Common myeloid progenitor, CD34-positive (primary cell): ENCODE results near the gene SLC48A1.

Experiments
- CTCF ChIA-PET: fragments of 350-600 bp; sonication (Branson Sonifier 250); formaldehyde crosslinking; loops from one replicate; lab custom pipeline; 2021; ENCODE audit warnings: antibody characterized with exemption; lab: Charles Lee
- POLR2A ChIA-PET: fragments of 350-600 bp; sonication (Branson Sonifier 250); formaldehyde crosslinking; loops from one replicate; lab custom pipeline; 2021; ENCODE audit warnings: antibody characterized with exemption; lab: Charles Lee
- DNase-seq, 3 donors: peaks; one replicate each; pipeline versions ENCODE4 v3.0.0 to v3.0.0-alpha.2; 2013
- H3K27ac ChIP-seq, 2 experiments: 1 replicate in 1 of 2; 2 replicates in 1 of 2; pipeline ENCODE4 v1.7.0; 2013; ENCODE audit warnings: inconsistent platforms in 2 of 2, low read length in 2 of 2, mild to moderate bottlenecking in 2 of 2, low read depth in 1 of 2, moderate library complexity in 1 of 2; ENCODE audit not compliant: severe bottlenecking in 2 of 2, insufficient read depth in 1 of 2, poor library complexity in 1 of 2
- H3K27me3 ChIP-seq, 5 experiments: replicated peaks in 2 of 5; 1 replicate in 3 of 5; 2 replicates in 2 of 5; pipeline versions ENCODE4 v1.6.1 to v1.7.0; 2013; ENCODE audit warnings: low read length in 4 of 5, mild to moderate bottlenecking in 2 of 5, moderate library complexity in 2 of 5, inconsistent platforms in 1 of 5; ENCODE audit not compliant: insufficient read depth in 5 of 5, control insufficient read depth in 4 of 5
- H3K36me3 ChIP-seq, 4 experiments: 1 replicate in 2 of 4; 2 replicates in 2 of 4; pipeline versions ENCODE4 v1.6.1 to v1.7.0; 2013; ENCODE audit warnings: low read length in 3 of 4, control low read depth in 1 of 4, mild to moderate bottlenecking in 1 of 4; ENCODE audit not compliant: control insufficient read depth in 4 of 4, insufficient read depth in 4 of 4
- H3K4me1 ChIP-seq, 4 experiments: 1 replicate in 3 of 4; 2 replicates in 1 of 4; pipeline versions ENCODE4 v1.6.1 to v1.7.1; 2013; ENCODE audit warnings: low read length in 3 of 4, mild to moderate bottlenecking in 3 of 4, control low read depth in 1 of 4, inconsistent platforms in 1 of 4, moderate library complexity in 1 of 4; ENCODE audit not compliant: control insufficient read depth in 4 of 4, insufficient read depth in 4 of 4; ENCODE audit errors: control extremely low read depth in 1 of 4
- H3K4me3 ChIP-seq, 7 experiments: 1 replicate in 4 of 7; 2 replicates in 3 of 7; pipeline versions ENCODE4 v1.5.1 to v1.7.0; 2013; ENCODE audit warnings: mild to moderate bottlenecking in 7 of 7, low read length in 6 of 7, moderate library complexity in 6 of 7, inconsistent platforms in 2 of 7, low read depth in 2 of 7, control low read depth in 1 of 7; ENCODE audit not compliant: insufficient read depth in 4 of 7, control insufficient read depth in 1 of 7; ENCODE audit errors: extremely low read depth in 1 of 7
- H3K9me3 ChIP-seq, 5 experiments: 1 replicate in 4 of 5; 2 replicates in 1 of 5; pipeline versions ENCODE4 v1.6.1 to v1.7.1; 2013; ENCODE audit warnings: low read length in 4 of 5, mild to moderate bottlenecking in 2 of 5, inconsistent platforms in 1 of 5, low read depth in 1 of 5, moderate library complexity in 1 of 5; ENCODE audit not compliant: control insufficient read depth in 4 of 5, insufficient read depth in 2 of 5; ENCODE audit errors: control extremely low read depth in 1 of 5
- WGBS: methylation state at CpG from one replicate; pipeline ENCODE4 v1.1.5; 2013; ENCODE audit not compliant: insufficient coverage; 5-methylcytosine and 5-hydroxymethylcytosine counted together

SLC48A1 gene

DNA sequence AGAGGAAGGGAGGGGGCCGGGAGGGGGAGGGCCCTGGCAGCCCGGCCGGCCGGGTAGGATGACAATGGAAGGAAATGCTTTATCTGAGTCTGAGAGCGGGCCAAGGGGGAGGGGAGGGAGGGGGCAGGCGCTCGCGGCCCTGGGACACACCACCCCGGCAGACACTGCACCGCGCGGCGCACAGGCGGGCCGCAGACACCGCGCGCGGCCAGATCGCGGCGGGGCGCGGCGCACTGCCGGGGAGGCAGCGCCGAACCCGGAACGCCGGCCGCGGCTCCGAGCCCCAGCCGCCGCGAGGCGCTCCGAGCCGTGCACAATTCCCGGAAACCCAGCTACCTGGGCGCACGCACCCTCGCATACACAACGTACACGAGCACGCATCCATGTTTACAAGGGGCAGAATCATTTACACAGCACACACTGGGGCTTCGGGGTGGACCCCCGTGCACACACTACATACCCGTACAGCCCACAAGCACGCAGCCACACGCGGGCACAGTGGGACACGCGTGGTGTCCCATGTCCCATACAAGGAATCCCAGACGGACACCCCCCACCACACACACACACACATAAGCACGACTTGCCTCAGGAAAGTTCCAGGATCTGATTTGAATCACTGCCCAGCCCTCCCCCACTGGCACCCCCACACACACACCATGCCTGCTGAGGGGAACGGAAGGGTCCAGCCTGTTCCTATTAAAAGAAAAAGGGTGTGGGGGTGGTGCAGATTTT lies 47.0 kb downstream of the SLC48A1 start, which contains the start of gene HDAC7:
Gene HDAC7, minus strand, starts transcription at position 8 of the 735 bp plus-strand sequence. CDS start 118 bp downstream, outside the sequence.
- H3K9me3 ChIP-seq, result no peaks in the 10 kb centered on the region
- H3K4me3 ChIP-seq, result peak within 1 kb of the TSS; percentile 60 to 94 (median 79)
- H3K27ac ChIP-seq, result peak within 1 kb of the TSS; percentile 64 to 86
- ChIA-PET POLR2A (interaction anchor here (1.1 to 1.8 kb wide), 5 partner anchors 9 to 18 kb away, joined by 3 to 9 read pairs (median 6); no protein-coding TSS in a partner anchor), CTCF (interaction anchor here (0.9 to 49.5 kb wide), 6 partner anchors 11 to 78 kb away, joined by 3 to 1391 read pairs (median 28); no protein-coding TSS in a partner anchor)
- H3K27me3 ChIP-seq, result no peaks in the 10 kb centered on the region
- 0% methylated on average over 35 of the region's 58 CpGs for WGBS
- peaks cover 0 to 2% (median under 1%) of the 10 kb centered on the region in 4 experiments for H3K36me3 ChIP-seq
- peak; percentile 61 to 84 (median 71) for DNase-seq
- peaks cover 11 to 73% (median 65%) of the 10 kb centered on the region in 4 experiments for H3K4me1 ChIP-seq

DNA sequence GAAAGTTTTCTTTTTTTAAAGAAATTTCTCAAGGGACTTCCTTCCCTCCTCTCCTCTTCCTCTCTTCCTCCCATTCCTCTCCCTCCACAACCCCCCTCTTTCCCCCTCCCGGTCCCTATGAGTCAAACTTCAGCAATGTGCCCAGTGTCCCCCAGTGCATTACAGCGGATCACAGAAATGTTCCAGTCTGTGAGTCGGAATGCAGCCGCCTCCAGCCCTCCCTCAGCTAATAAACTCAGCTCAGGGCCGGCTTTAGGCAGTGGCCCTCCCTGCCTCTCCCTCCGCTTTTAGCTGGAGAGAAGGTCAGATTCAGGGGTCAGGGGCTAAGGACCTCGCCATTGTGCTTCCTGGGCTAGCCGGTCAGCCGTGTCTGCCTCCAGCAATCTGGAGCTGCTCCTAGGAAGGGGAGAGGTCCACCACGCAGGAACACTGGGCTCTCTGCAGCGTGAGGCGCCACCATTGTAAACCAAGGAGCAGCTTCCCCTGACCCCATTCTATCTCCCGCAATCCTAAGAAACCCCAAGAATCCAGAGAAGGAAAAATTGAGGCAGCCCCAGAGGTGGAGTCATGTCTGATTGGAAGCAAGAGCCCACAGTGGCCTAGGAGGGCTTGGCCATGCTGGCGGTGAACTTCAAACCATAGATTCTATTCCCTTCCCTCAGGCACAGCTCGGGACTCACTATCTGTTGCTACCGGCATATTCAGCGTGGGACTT lies 47.8 kb downstream of the SLC48A1 start:
- POLR2A ChIA-PET, result interaction anchor here (1.1 to 1.7 kb wide), 4 partner anchors 8 to 19 kb away, joined by 3 to 9 read pairs (median 5); no protein-coding TSS in a partner anchor
- H3K4me3 ChIP-seq, result peak overlapping the region in 6 of 7 experiments; percentile 56 to 94 (median 80)
- peaks cover 7 to 72% (median 59%) of the 10 kb centered on the region in 4 experiments for H3K4me1 ChIP-seq
- DNase-seq, result no peak
- H3K27ac ChIP-seq, result peak overlapping the region in 1 of 2 experiments; percentile 73
- H3K36me3 ChIP-seq, result peaks cover 0 to 2% (median 0%) of the 10 kb centered on the region in 4 experiments
- CTCF ChIA-PET, result interaction anchor here (0.9 to 49.5 kb wide), 4 partner anchors 13 to 104 kb away, joined by 3 to 1391 read pairs (median 7); no protein-coding TSS in a partner anchor
- no peaks in the 10 kb centered on the region for H3K9me3 ChIP-seq
- WGBS, result 71% methylated on average over 17 of the region's 17 CpGs
- H3K27me3 ChIP-seq, result no peaks in the 10 kb centered on the region

DNA sequence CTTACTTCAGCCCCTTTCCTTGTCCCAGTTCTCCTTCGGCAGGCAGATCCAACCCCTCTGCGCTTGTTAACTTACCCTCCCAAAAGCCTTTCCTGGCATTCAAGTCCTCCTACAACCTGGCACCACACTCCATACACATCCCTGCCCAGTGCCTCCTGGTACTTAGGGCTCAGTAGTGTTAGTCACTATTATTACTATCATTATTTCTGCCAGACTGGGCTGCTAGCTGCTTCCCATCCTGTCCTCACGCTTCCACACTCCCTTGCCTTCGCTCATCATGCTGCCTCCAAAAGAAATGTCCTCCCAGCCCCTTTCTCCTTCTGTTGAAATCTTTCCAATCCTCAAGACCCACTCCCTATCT lies 48.3 kb downstream of the SLC48A1 start:
- no peak for DNase-seq
- peak overlapping the region in 1 of 7 experiments; percentile 94 for H3K4me3 ChIP-seq
- ChIA-PET CTCF (interaction anchor here (0.9 to 49.5 kb wide), 5 partner anchors 12 to 104 kb away, joined by 3 to 1391 read pairs (median 7); no protein-coding TSS in a partner anchor), POLR2A (interaction anchor here (1.1 kb wide), 1 partner anchor 8 kb away, joined by 3 read pairs; no protein-coding TSS in a partner anchor)
- H3K4me1 ChIP-seq, result peaks cover 7 to 66% (median 54%) of the 10 kb centered on the region in 4 experiments
- H3K27ac ChIP-seq, result no peak overlapping the region
- peaks cover 0 to 2% (median 0%) of the 10 kb centered on the region in 4 experiments for H3K36me3 ChIP-seq
- H3K27me3 ChIP-seq, result no peaks in the 10 kb centered on the region
- H3K9me3 ChIP-seq, result no peaks in the 10 kb centered on the region
- 100% methylated on average over 2 of the region's 4 CpGs for WGBS

DNA sequence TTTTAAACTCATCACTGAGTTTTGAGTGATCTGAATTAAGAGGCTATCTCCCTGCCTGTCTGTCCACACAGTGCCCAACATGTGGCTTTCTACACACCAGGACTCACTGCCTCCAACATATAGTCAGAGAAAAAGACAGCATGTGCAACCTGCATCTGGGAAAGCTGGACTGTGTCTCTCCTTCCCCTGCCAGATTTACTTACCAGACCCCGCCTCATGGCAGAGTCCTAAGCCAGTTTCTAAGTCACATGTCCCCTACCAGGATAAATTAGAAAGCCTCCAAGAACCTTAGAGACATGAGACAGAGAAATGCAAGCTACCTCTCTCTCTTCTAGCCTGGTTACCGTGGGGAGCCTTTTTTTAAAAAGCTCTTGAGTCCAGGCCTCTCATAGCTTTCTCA lies 49.4 kb downstream of the SLC48A1 start:
- WGBS, result 86% methylated on average over 2 of the region's 2 CpGs
- DNase-seq, result no peak
- Histone ChIP-seq H3K4me1 (peaks cover 7 to 56% (median 44%) of the 10 kb centered on the region in 4 experiments), H3K27me3 (no peaks in the 10 kb centered on the region), H3K27ac (no peak overlapping the region), H3K9me3 (no peaks in the 10 kb centered on the region), H3K4me3 (no peak overlapping the region), H3K36me3 (peaks cover 0 to 2% (median 0%) of the 10 kb centered on the region in 4 experiments)
- ChIA-PET POLR2A (interaction anchor here (1.4 kb wide), 1 partner anchor 8 kb away, joined by 4 read pairs; no protein-coding TSS in a partner anchor), CTCF (interaction anchor here (0.7 to 49.5 kb wide), 10 partner anchors 9 to 105 kb away, joined by 3 to 1391 read pairs (median 4); partner anchors contain the start of gene SLC48A1)

DNA sequence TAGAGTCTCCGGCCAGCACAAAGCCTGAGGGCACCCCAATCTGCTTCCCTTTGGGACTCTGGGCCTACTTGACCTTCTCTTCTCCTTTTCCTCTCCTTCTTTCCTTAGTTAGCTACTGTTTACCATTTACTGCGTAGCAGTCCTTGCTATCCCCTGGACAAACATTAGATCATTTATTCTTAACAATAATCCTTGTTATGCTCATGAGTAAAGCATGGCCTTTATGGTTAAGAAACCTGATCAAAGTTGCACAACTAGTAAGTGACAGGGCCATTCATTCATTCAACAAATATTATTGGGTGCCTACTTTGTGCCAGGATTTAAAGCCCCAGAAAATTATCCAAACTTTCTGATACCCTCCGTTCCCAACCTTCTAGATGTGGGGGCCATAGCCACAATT lies 49.8 kb downstream of the SLC48A1 start:
- WGBS, result 86% methylated on average over 2 of the region's 3 CpGs
- Histone ChIP-seq H3K4me1 (peaks cover 3 to 51% (median 39%) of the 10 kb centered on the region in 4 experiments), H3K4me3 (no peak overlapping the region), H3K36me3 (no peaks in the 10 kb centered on the region), H3K27me3 (no peaks in the 10 kb centered on the region), H3K9me3 (no peaks in the 10 kb centered on the region), H3K27ac (no peak overlapping the region)
- DNase-seq, result no peak
- CTCF ChIA-PET, result interaction anchor here (0.7 to 49.5 kb wide), 9 partner anchors 14 to 106 kb away, joined by 3 to 1391 read pairs (median 4); partner anchors contain the start of gene SLC48A1
- POLR2A ChIA-PET, result interaction anchor here (1.4 kb wide), 1 partner anchor 9 kb away, joined by 4 read pairs; no protein-coding TSS in a partner anchor

DNA sequence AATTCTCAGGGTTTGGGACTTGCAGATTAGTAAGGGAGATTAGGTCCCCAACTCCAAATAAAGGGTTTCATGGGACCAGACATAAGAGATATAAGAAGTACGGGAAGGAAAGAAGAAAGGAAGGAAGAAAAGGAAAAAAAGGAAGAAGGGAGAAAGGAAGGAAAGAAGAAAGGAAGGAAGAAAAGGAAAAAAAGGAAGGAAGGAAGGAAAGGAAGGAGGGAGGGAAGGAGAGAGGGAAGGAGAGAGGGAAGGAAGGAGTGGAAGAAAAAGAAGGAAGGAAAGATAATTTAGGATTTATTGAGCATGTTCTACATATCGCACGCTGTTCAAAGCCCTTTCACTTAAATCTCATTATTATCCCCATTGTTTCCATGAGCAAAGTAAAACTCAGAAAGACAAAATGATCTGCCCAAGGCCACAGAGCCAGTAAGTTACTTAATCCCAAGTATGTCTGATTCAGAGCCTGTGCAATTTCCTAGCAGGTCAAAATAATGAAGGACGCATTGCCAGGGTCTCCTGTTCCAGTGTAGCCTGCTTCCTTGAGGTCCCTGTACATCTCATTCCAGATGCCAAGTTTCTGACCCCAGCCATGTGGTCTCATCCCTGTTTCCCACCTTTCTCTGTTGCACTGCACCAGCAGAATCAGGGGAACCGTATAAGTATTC lies 50.5 kb downstream of the SLC48A1 start:
- peaks cover 0 to 50% (median 36%) of the 10 kb centered on the region in 4 experiments for H3K4me1 ChIP-seq
- CTCF ChIA-PET, result interaction anchor here (0.8 to 49.5 kb wide), 8 partner anchors 12 to 106 kb away, joined by 3 to 1391 read pairs (median 6); partner anchors contain the start of gene HDAC7
- no peaks in the 10 kb centered on the region for H3K27me3 ChIP-seq
- DNase-seq, result no peak
- no peak overlapping the region for H3K4me3 ChIP-seq
- POLR2A ChIA-PET, result no interaction called here
- H3K27ac ChIP-seq, result no peak overlapping the region
- H3K9me3 ChIP-seq, result no peaks in the 10 kb centered on the region
- no peaks in the 10 kb centered on the region for H3K36me3 ChIP-seq
- 100% methylated on average over 1 of the region's 5 CpGs for WGBS
